NCI-H1417 treated with DMSO at 0.1 percent for 48 hours (cell line): Measurements from ENCODE around the gene SACS.
A peak's percentile ranks its signal among the peaks of the same experiment; 100 is the strongest.
"Not testable (repeated sequence)": the region's sequence is repeated elsewhere in the genome, so short reads cannot be mapped to it uniquely, and the experiment has no call there.

ENCODE experiments used
- DNase-seq: peaks from one replicate; lab custom pipeline; 2025; lab: John Stamatoyannopoulos, UW

Gene SACS

GRCh38 chr13:23418776-23419683 lies 14.5 kb downstream of the SACS start:
- no peak for DNase-seq

- DNase-seq: no peak
Measured at GRCh38 chr13:23414682-23415081, 18.8 kb downstream of the SACS start.

GRCh38 chr13:23411706-23412105 lies 21.8 kb downstream of the SACS start:
- DNase-seq: no peak

- no peak for DNase-seq
Measured at GRCh38 chr13:23411220-23411619, 22.3 kb downstream of the SACS start.

- no peak for DNase-seq
Measured at GRCh38 chr13:23408026-23408425, 25.5 kb downstream of the SACS start.

GRCh38 chr13:23401156-23401555 lies 32.3 kb downstream of the SACS start:
- not testable (repeated sequence) for DNase-seq

GRCh38 chr13:23399347-23399746 lies 34.2 kb downstream of the SACS start:
- DNase-seq: no peak

GRCh38 chr13:23394821-23395220 lies 38.7 kb downstream of the SACS start:
- DNase-seq: no peak

- DNase-seq: no peak
Measured at GRCh38 chr13:23392925-23393645, 40.4 kb downstream of the SACS start.

- no peak for DNase-seq
Measured at GRCh38 chr13:23392313-23392712, 41.2 kb downstream of the SACS start.

GRCh38 chr13:23391752-23392151 lies 41.8 kb downstream of the SACS start:
- DNase-seq: no peak

GRCh38 chr13:23386533-23386932 lies 47.0 kb downstream of the SACS start:
- no peak for DNase-seq

GRCh38 chr13:23385931-23386330 lies 47.6 kb downstream of the SACS start:
- DNase-seq: no peak

GRCh38 chr13:23384111-23384510 lies 49.4 kb downstream of the SACS start:
- DNase-seq: no peak

- DNase-seq: no peak
Measured at GRCh38 chr13:23383151-23383550, 50.4 kb downstream of the SACS start.

- DNase-seq: no peak
Measured at GRCh38 chr13:23381866-23382265, 51.6 kb downstream of the SACS start.

- DNase-seq: no peak
Measured at GRCh38 chr13:23380534-23380933, 53.0 kb downstream of the SACS start.

GRCh38 chr13:23377983-23378632 lies 55.4 kb downstream of the SACS start:
- DNase-seq: no peak

- DNase-seq: no peak
Measured at GRCh38 chr13:23377579-23377978, 55.9 kb downstream of the SACS start.

GRCh38 chr13:23375001-23375971 lies 58.2 kb downstream of the SACS start:
- peak; percentile 21 for DNase-seq

GRCh38 chr13:23372264-23372906 lies 61.1 kb downstream of the SACS start:
- DNase-seq: no peak
